ENCODE measurements around the gene FBXW8. TPM values are rescaled to one million over a fixed set of nuclear protein-coding genes. Genes with fewer than 3 reads are reported as not detected.

The FBXW8 gene
- total and polyA plus RNA-seq, 5 donors = 3.3 to 10.2 (median 7.5) TPM

GRCh38 chr12:116941188-116941587, 30.4 kb downstream of the FBXW8 start:
- Histone ChIP-seq H3K27me3 (ENCODE audit: control insufficient read depth, insufficient read depth) (no peaks in the 10 kb centered on the region), H3K9me3 (ENCODE audit: control insufficient read depth, low read length) (peaks cover 2% of the 10 kb centered on the region), H3K4me1 (ENCODE audit: control insufficient read depth, insufficient read depth, low read length) (peaks cover 2% of the 10 kb centered on the region), H3K27ac (ENCODE audit: low read length) (no peak overlapping the region), H3K4me3 (ENCODE audit: low read length) (no peak overlapping the region)
- no peak for ATAC-seq
- DNase-seq = no peak
- whole genome bisulfite sequencing = 85% methylated on average over 5 of the region's 5 CpGs
- intact Hi-C loops (cut with DNase I) = no loop called here

DNA sequence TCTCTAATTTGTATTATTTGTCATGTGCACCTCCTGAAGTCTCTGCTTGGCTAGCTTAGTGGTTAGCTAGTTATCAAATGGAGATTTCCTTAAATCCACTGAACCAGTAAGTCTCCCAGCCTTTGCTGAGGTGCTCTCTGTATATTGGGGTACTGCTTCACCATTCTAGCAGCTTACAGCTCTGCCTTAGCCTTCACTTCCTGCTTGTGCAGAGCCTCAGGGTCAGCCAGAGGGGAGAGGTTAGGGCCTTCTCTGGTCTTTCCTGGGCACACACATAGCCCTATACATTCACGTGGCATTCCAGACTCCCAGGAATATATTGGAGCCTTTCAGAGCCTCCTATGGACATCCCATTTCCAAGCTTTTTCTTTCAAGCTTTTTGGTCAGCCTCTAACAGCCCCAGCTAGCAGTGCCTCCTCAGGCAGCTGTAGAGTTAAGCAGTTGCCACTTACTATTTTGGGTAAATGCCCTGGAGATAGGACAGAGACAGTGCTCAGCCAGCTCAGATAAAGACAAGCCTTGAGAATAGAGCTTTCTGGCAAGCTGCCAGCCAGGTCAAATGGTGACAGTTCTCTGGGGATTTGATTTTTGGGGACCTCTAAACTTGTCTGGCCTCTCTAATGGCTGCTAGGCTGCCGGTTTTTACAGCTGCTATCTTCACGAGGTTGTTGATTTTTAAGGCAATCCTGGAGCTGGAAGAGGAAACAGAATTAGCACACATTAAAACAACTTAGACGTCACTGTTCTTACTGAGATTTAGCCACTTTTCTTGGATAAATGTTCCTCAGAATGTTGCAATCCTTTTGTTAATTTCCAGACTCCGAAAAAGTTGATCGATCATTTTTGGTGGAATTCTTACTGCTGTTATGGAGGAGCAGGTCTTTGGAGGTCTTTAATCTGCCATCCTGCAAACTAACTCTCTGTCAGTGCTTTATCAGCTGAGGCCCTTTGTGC, 32.9 kb downstream of the FBXW8 start:
- Histone ChIP-seq H3K9me3 (ENCODE audit: control insufficient read depth, low read length) (peaks cover 2% of the 10 kb centered on the region), H3K27ac (ENCODE audit: low read length) (peak overlapping the region; percentile 33), H3K27me3 (ENCODE audit: control insufficient read depth, insufficient read depth) (no peaks in the 10 kb centered on the region), H3K4me3 (ENCODE audit: low read length) (no peak overlapping the region), H3K4me1 (ENCODE audit: control insufficient read depth, insufficient read depth, low read length) (peaks cover 2% of the 10 kb centered on the region)
- intact Hi-C loops (cut with DNase I) = no loop called here
- 46% methylated on average over 6 of the region's 6 CpGs for WGBS
- peak; percentile 23 to 82 (median 72) for DNase-seq
- peak; percentile 54 to 75 for ATAC-seq

DNA sequence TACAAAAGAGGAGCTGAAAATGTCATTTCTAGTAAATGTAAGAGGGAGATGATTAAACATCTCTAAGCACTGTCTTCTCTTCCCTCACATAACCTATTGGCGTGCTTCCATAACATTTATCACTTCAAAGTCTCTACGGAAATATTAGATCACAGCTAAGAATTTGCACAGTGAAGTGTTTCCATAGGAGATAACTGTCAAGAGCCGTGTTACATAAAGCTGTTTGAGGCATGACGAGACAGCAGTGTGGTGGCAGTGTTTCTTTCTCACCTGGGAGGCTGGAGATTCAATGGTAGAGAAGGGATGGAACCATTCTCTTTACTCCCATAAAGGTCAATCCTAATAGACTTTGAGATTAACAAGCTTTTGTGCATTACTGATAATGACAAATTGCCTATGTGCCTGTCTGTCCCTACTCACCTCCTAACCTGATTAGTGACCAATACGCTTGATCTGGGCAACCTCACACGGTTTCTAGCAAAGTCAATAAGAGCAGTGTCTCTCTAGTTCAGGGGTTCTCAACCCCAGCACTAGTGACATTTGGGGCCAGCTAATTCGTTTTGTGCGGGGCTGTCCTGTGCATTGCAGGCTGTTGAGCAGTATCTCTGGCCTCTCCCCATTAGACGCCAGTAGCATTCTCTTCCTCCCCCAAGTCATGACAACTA, 35.3 kb downstream of the FBXW8 start:
- Histone ChIP-seq H3K4me1 (ENCODE audit: control insufficient read depth, insufficient read depth, low read length) (no peaks in the 10 kb centered on the region), H3K27ac (ENCODE audit: low read length) (no peak overlapping the region), H3K9me3 (ENCODE audit: control insufficient read depth, low read length) (peaks cover 2% of the 10 kb centered on the region), H3K27me3 (ENCODE audit: control insufficient read depth, insufficient read depth) (no peaks in the 10 kb centered on the region), H3K4me3 (ENCODE audit: low read length) (no peak overlapping the region)
- peak in 1 of 2 donors; percentile 36 for ATAC-seq
- intact Hi-C loops (cut with DNase I) = no loop called here
- DNase-seq = no peak
- 73% methylated on average over 9 of the region's 9 CpGs for WGBS

GRCh38 chr12:116948298-116948697, 37.5 kb downstream of the FBXW8 start:
- H3K27ac ChIP-seq (ENCODE audit: low read length) = no peak overlapping the region
- intact Hi-C loops (cut with DNase I) = no loop called here
- ATAC-seq (no peak), DNase-seq (no peak)
- H3K9me3 ChIP-seq (ENCODE audit: control insufficient read depth, low read length) = peaks cover 2% of the 10 kb centered on the region
- no peaks in the 10 kb centered on the region for H3K4me1 ChIP-seq (ENCODE audit: control insufficient read depth, insufficient read depth, low read length)
- 69% methylated on average over 2 of the region's 2 CpGs for WGBS
- H3K27me3 ChIP-seq (ENCODE audit: control insufficient read depth, insufficient read depth) = no peaks in the 10 kb centered on the region
- H3K4me3 ChIP-seq (ENCODE audit: low read length) = no peak overlapping the region

DNA sequence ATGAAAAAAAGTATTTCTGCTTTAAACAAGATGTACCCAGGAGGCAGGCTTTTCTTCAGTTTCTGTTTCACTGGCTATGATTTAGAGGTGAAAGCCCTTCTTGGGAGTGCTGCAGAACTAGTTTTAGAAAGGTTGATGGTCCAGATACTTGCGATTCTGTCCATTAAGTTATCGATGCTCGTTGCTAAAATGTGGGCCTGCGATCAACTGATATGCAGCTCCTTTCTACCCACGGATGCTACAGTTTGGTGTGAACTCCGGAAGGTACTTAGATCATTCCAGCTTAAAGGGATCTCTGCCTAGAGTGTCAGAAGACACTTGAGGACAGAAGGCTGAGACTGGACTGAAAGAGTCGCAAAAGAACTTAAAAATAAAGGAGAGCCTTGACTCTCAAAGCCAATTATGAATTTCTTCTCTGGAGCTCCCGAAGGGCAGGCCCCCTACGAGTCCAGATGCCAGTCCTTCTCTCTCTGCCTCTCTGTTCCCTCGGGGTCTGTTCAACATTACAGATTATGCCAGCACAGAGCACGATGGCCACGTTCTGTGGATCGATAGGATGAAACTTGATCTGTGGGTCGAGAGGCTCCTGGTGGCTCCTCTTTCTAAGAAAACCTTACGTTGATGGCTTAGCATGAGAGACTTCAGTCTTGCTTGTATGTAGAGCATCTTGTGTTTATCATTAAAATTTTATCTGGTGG, 40.0 kb downstream of the FBXW8 start:
- 93% methylated on average over 15 of the region's 15 CpGs for WGBS
- intact Hi-C loops (cut with DNase I) = no loop called here
- ATAC-seq = no peak

DNA sequence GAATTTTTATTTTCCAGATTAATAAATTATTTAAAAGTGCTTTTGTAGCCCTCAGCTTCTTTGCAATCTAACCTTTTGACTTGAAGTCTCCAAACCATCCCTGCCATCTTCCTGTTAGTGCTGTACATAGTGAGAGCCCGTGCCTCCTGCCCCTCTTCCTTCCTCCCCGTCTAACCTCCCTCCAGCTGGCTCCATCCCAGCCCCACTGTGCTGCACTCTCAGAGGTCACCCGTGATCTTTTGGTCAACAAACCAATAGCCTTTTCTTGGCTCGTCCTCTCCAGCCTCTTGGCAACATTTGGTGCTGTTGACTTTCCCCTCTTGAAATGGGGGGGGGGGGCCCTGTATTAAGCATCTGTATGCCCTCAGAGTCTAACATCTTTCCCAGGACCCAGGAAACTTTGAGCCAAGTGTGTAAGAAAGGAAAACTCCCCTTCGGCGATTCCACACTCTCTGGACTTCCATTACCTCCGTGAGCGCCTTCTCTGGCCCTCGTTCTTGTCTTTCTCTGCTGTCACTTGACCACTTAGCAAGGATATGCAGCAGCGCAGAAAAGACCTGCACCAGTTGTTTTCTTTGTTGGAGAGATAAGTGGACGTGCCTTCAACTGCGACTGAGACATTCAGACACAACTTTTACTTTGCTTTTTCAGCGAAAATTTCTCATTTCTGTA, 44.1 kb downstream of the FBXW8 start:
- Histone ChIP-seq H3K4me1 (ENCODE audit: control insufficient read depth, insufficient read depth, low read length) (peaks cover 5% of the 10 kb centered on the region), H3K9me3 (ENCODE audit: control insufficient read depth, low read length) (no peaks in the 10 kb centered on the region), H3K27ac (ENCODE audit: low read length) (no peak overlapping the region), H3K4me3 (ENCODE audit: low read length) (no peak overlapping the region), H3K27me3 (ENCODE audit: control insufficient read depth, insufficient read depth) (no peaks in the 10 kb centered on the region)
- peak; percentile 81 to 84 for ATAC-seq
- peak; percentile 31 to 89 (median 77) for DNase-seq
- WGBS = 43% methylated on average over 13 of the region's 13 CpGs
- intact Hi-C loops (cut with DNase I) = no loop called here

More for the DNA sequence above, 40.0 kb downstream of the FBXW8 start:
- Histone ChIP-seq H3K27me3 (ENCODE audit: control insufficient read depth, insufficient read depth) (no peaks in the 10 kb centered on the region), H3K9me3 (ENCODE audit: control insufficient read depth, low read length) (no peaks in the 10 kb centered on the region), H3K4me3 (ENCODE audit: low read length) (no peak overlapping the region), H3K27ac (ENCODE audit: low read length) (no peak overlapping the region), H3K4me1 (ENCODE audit: control insufficient read depth, insufficient read depth, low read length) (peaks cover 5% of the 10 kb centered on the region)
- no peak for DNase-seq

GRCh38 chr12:116955382-116956021, 44.8 kb downstream of the FBXW8 start:
- ATAC-seq = peak in 1 of 2 donors; percentile 45
- intact Hi-C loops (cut with DNase I) = no loop called here
- DNase-seq = no peak
- Histone ChIP-seq H3K4me1 (ENCODE audit: control insufficient read depth, insufficient read depth, low read length) (peaks cover 5% of the 10 kb centered on the region), H3K27me3 (ENCODE audit: control insufficient read depth, insufficient read depth) (no peaks in the 10 kb centered on the region), H3K9me3 (ENCODE audit: control insufficient read depth, low read length) (no peaks in the 10 kb centered on the region), H3K4me3 (ENCODE audit: low read length) (no peak overlapping the region), H3K27ac (ENCODE audit: low read length) (no peak overlapping the region)
- WGBS = 82% methylated on average over 4 of the region's 4 CpGs

- Histone ChIP-seq H3K27ac (ENCODE audit: low read length) (no peak overlapping the region), H3K27me3 (ENCODE audit: control insufficient read depth, insufficient read depth) (no peaks in the 10 kb centered on the region), H3K4me3 (ENCODE audit: low read length) (no peak overlapping the region), H3K9me3 (ENCODE audit: control insufficient read depth, low read length) (no peaks in the 10 kb centered on the region), H3K4me1 (ENCODE audit: control insufficient read depth, insufficient read depth, low read length) (peaks cover 5% of the 10 kb centered on the region)
- no peak for ATAC-seq
- DNase-seq = no peak
- intact Hi-C loops (cut with DNase I) = no loop called here
- WGBS = 77% methylated on average over 6 of the region's 6 CpGs
Measured at GRCh38 chr12:116958402-116959197, 47.9 kb downstream of the FBXW8 start.

- intact Hi-C loops (cut with DNase I) = no loop called here
Measured at GRCh38 chr12:116959198-116959460, 48.4 kb downstream of the FBXW8 start.

More at GRCh38 chr12:116959198-116959460, 48.4 kb downstream of the FBXW8 start:
- no peaks in the 10 kb centered on the region for H3K9me3 ChIP-seq (ENCODE audit: control insufficient read depth, low read length)
- no peak overlapping the region for H3K27ac ChIP-seq (ENCODE audit: low read length)
- DNase-seq (no peak), ATAC-seq (no peak)
- 89% methylated on average over 2 of the region's 2 CpGs for WGBS
- peaks cover 5% of the 10 kb centered on the region for H3K4me1 ChIP-seq (ENCODE audit: control insufficient read depth, insufficient read depth, low read length)
- H3K27me3 ChIP-seq (ENCODE audit: control insufficient read depth, insufficient read depth) = no peaks in the 10 kb centered on the region
- H3K4me3 ChIP-seq (ENCODE audit: low read length) = no peak overlapping the region

Measured in right cardiac atrium (tissue), 5 donors.